ENCODE results near the gene KIAA1328. TPM values are rescaled to one million over a fixed set of nuclear protein-coding genes. Genes with fewer than 3 reads are reported as not detected.

The KIAA1328 gene
- total RNA-seq, 4 donors from 2014 or later = 15.4 to 51.2 (median 18.8) TPM

DNA sequence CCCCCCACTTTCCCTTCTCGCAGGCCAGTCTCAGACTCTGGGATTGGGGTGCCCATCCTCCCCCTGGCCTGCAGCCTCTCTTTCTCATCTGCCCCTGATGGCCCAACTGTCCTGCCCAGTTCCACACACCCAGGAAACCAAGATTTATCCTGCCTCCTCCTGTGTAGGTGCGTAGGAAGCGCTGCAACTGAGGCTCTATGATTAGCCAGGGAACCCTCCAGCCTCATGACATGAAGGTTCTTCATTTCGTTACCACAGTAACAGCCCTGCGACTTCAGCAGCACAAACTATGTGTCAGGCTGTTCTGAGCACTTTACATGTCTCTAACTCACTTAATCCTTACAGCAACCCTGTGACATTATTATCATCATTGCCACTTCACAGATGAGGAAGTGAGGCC, 430.8 kb downstream of the KIAA1328 start:
- DNase-seq = no peak
- H3K27me3 ChIP-seq = no peaks in the 10 kb centered on the region
- no peak overlapping the region for H3K4me3 ChIP-seq
- no peak for TF ChIP-seq POLR2A (IDR thresholded peaks at IDR 0.05)
- TF ChIP-seq, protein P1, sequence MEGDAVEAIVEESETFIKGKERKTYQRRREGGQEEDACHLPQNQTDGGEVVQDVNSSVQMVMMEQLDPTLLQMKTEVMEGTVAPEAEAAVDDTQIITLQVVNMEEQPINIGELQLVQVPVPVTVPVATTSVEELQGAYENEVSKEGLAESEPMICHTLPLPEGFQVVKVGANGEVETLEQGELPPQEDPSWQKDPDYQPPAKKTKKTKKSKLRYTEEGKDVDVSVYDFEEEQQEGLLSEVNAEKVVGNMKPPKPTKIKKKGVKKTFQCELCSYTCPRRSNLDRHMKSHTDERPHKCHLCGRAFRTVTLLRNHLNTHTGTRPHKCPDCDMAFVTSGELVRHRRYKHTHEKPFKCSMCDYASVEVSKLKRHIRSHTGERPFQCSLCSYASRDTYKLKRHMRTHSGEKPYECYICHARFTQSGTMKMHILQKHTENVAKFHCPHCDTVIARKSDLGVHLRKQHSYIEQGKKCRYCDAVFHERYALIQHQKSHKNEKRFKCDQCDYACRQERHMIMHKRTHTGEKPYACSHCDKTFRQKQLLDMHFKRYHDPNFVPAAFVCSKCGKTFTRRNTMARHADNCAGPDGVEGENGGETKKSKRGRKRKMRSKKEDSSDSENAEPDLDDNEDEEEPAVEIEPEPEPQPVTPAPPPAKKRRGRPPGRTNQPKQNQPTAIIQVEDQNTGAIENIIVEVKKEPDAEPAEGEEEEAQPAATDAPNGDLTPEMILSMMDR (IDR thresholded peaks at IDR 0.05) = no peak
- H3K4me1 ChIP-seq = peaks cover 0 to under 1% (median 0%) of the 10 kb centered on the region in 4 donors
- H3K27ac ChIP-seq = no peak overlapping the region
- no peaks in the 10 kb centered on the region for H3K9me3 ChIP-seq
- no peaks in the 10 kb centered on the region for H3K36me3 ChIP-seq

DNA sequence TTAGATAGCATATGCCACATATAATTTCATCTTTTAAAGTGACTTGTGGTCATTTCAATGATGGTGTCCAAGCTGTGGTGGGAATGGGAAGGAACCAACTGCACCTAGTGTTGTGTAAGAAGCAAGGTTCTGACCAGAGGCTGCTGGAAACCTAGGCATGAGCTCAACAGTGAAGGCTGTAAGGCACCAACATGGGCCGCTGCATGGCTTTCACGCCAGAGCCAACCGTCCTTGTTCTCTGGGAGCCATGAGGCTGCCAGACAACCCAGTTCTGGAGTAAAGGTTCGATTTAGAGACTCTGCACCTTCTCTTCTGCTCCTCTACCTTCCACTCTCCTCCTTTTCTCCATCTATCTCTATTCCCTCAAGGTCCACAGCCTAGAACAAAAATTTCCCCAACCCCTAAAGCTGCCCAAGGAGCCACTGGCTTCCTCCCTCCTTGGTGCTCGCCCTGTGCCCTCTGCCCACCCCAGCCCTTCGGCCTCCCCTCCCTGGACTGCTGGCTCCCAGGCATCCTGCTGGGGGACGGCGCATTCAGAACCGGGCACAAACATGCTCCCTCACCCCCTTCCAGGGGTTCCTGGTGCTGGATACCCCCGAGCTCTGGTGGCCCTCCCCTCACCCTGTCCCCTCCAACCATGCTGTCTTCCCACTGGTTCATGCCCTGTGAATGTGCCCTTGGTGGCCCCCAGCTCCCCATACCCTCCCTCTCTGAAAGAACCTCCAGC, 431.6 kb downstream of the KIAA1328 start:
- H3K27ac ChIP-seq = no peak overlapping the region
- no peak overlapping the region for H3K4me3 ChIP-seq
- H3K4me1 ChIP-seq = no peaks in the 10 kb centered on the region
- no peak for DNase-seq
- no peaks in the 10 kb centered on the region for H3K27me3 ChIP-seq
- no peaks in the 10 kb centered on the region for H3K9me3 ChIP-seq
- H3K36me3 ChIP-seq = no peaks in the 10 kb centered on the region
- TF ChIP-seq POLR2A (IDR thresholded peaks at IDR 0.05) = no peak
- TF ChIP-seq, protein P1 (IDR thresholded peaks at IDR 0.05) = no peak

DNA sequence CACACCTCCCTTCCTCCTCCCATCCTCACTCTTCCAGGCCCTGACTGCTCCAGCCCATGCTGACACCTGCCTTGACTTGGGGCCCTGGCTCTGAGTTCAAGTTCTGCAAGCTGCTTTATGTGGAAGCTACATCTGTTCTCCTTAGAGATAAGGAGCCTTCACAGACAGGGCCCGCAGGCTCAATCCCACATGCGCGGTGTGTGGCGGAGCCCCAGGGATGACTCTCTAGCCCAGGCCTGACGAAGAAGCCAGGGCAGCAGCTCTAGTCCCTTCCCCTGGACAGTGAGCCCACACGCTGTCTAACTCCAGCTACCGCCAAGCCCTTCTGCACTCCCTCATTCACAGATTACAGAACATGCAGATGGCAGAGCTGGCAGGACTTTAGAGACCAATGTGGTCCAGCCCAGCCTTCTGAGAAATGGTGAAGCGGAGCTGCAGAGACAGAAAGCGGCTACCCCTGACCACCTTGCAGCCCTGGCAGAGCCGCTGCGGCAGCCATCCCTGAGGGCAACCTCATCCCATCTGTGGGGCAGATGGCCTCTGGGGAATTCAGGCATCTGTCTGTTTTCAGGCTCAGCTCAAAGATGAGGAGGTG, 432.4 kb downstream of the KIAA1328 start:
- Histone ChIP-seq H3K36me3 (no peaks in the 10 kb centered on the region), H3K4me1 (no peaks in the 10 kb centered on the region), H3K4me3 (no peak overlapping the region), H3K27me3 (no peaks in the 10 kb centered on the region), H3K27ac (no peak overlapping the region), H3K9me3 (no peaks in the 10 kb centered on the region)
- TF ChIP-seq, protein P1 (IDR thresholded peaks at IDR 0.05) = no peak
- no peak for TF ChIP-seq POLR2A (IDR thresholded peaks at IDR 0.05)
- DNase-seq = no peak

DNA sequence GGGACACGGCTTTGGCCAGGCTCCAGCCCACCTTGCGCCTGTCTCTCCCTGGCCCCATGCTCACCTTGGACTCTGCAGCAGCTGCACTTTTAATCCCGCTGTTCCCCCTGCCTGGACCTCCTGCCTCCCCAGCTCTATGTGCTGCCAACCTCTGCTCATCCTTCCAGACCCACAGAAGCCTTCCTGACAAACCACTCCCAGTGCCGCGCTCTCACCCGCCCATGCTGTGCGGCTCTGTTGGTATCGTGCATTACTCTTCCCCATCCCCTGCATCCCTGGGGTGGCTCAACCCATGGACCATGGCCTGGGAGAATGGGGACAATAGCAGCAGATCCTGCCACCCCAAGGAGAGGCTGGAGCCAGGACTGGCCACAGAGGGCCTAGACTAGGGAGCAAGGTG, 433.1 kb downstream of the KIAA1328 start:
- no peak overlapping the region for H3K4me3 ChIP-seq
- DNase-seq = no peak
- no peaks in the 10 kb centered on the region for H3K27me3 ChIP-seq
- no peak for TF ChIP-seq POLR2A (IDR thresholded peaks at IDR 0.05)
- TF ChIP-seq, protein P1 (IDR thresholded peaks at IDR 0.05) = no peak
- H3K9me3 ChIP-seq = no peaks in the 10 kb centered on the region
- H3K27ac ChIP-seq = no peak overlapping the region
- H3K36me3 ChIP-seq = no peaks in the 10 kb centered on the region
- no peaks in the 10 kb centered on the region for H3K4me1 ChIP-seq

DNA sequence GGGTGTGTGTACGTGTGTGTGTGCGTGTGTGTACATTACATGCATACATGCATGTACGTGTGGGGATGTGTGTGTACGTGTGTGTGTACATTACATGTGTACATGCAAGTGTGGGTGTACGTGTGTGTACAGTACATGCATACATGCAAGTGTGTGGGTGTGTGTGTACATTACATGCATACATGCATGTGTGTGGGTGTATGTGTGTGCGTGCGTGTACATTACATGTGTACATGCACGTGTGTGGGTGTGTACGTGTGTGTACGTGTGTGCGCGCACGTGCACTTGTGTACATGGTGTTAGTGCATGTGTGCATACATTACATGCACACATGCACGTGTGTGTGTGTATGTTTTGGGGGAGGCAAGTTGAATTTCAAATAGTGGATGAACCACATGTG, 436.0 kb downstream of the KIAA1328 start:
- DNase-seq = no peak
- Histone ChIP-seq H3K27ac (no peak overlapping the region), H3K27me3 (no peaks in the 10 kb centered on the region), H3K36me3 (no peaks in the 10 kb centered on the region), H3K9me3 (no peaks in the 10 kb centered on the region), H3K4me1 (no peaks in the 10 kb centered on the region), H3K4me3 (no peak overlapping the region)
- TF ChIP-seq POLR2A (IDR thresholded peaks at IDR 0.05) = no peak
- TF ChIP-seq, protein P1 (IDR thresholded peaks at IDR 0.05) = no peak

Data from Peyer's patch (tissue), 4 donors.